BLaER1 treated with 17β-estradiol and CSF1 and Interleukin-3, amounts not matched to agents 10 nM and 100 nM (cell line): ENCODE results near the gene SOS1.

Experiments
- H3K27ac ChIP-seq, 11 experiments: shearing (Covaris generic); formaldehyde crosslinking; 2 replicates each; pipeline ENCODE4 v1.8.1; 2022
- H3K27me3 ChIP-seq, 11 experiments: shearing (Covaris generic); formaldehyde crosslinking; 2 replicates each; pipeline ENCODE4 v1.8.1; 2022
- H3K36me3 ChIP-seq, 11 experiments: shearing (Covaris generic); formaldehyde crosslinking; 2 replicates each; pipeline ENCODE4 v1.8.1; 2022
- H3K4me1 ChIP-seq, 10 experiments: shearing (Covaris generic); formaldehyde crosslinking; 2 replicates each; pipeline ENCODE4 v1.8.1; 2022
- H3K4me2 ChIP-seq, 11 experiments: shearing (Covaris generic); formaldehyde crosslinking; 2 replicates each; pipeline ENCODE4 v1.8.1; 2022
- H3K4me3 ChIP-seq, 10 experiments: shearing (Covaris generic); formaldehyde crosslinking; 2 replicates each; pipeline ENCODE4 v1.8.1; 2022
- H3K9ac ChIP-seq, 11 experiments: shearing (Covaris generic); formaldehyde crosslinking; 2 replicates each; pipeline ENCODE4 v1.8.1; 2022
- H3K9me3 ChIP-seq, 11 experiments: shearing (Covaris generic); formaldehyde crosslinking; replicated peaks in 1 of 11; 2 replicates each; pipeline ENCODE4 v1.8.1; 2022
- H4K20me1 ChIP-seq, 11 experiments: shearing (Covaris generic); formaldehyde crosslinking; 2 replicates each; pipeline ENCODE4 v1.8.1; 2022
- Cebpa-rat ChIP-seq, 11 experiments: shearing (Covaris generic); IDR thresholded peaks; 2 replicates each; pipeline ENCODE4 v1.8.1; 2022

Gene SOS1

GRCh38 chr2:38968021-38968420, 152.8 kb downstream of the SOS1 start:
- Histone ChIP-seq H3K27ac (no peak overlapping the region), H3K27me3 (no peaks in the 10 kb centered on the region), H3K36me3 (no peaks in the 10 kb centered on the region), H3K9me3 (no peaks in the 10 kb centered on the region), H3K4me3 (no peak overlapping the region), H3K4me2 (no peak overlapping the region), H3K4me1 (no peaks in the 10 kb centered on the region), H4K20me1 (no peaks in the 10 kb centered on the region), H3K9ac (no peak overlapping the region)
- TF ChIP-seq Cebpa-rat (IDR thresholded peaks at IDR 0.05): no peak

- Histone ChIP-seq H3K27me3 (no peaks in the 10 kb centered on the region), H3K9me3 (no peaks in the 10 kb centered on the region), H4K20me1 (no peaks in the 10 kb centered on the region), H3K36me3 (no peaks in the 10 kb centered on the region), H3K9ac (no peak overlapping the region), H3K4me2 (no peak overlapping the region), H3K4me1 (peaks cover 3 to 6% (median 4%) of the 10 kb centered on the region in 10 experiments; a peak in 18 of 20 replicates), H3K4me3 (no peak overlapping the region), H3K27ac (no peak overlapping the region)
- TF ChIP-seq Cebpa-rat (IDR thresholded peaks at IDR 0.05): no peak
Observed at GRCh38 chr2:38966678-38967077, 154.2 kb downstream of the SOS1 start.

- Histone ChIP-seq H3K27ac (no peak overlapping the region), H3K4me1 (peaks cover 6 to 11% (median 9%) of the 10 kb centered on the region in 10 experiments; a peak in 18 of 20 replicates), H3K4me3 (no peak overlapping the region), H3K4me2 (no peak overlapping the region), H3K9me3 (peaks cover 0 to 2% (median under 1%) of the 10 kb centered on the region in 11 experiments; a peak in 5 of 22 replicates), H3K9ac (no peak overlapping the region), H3K27me3 (no peaks in the 10 kb centered on the region), H3K36me3 (no peaks in the 10 kb centered on the region), H4K20me1 (no peaks in the 10 kb centered on the region)
- no peak for TF ChIP-seq Cebpa-rat (IDR thresholded peaks at IDR 0.05)
Observed at GRCh38 chr2:38966006-38966405, 154.8 kb downstream of the SOS1 start.

GRCh38 chr2:38960609-38961320, 160.1 kb downstream of the SOS1 start:
- Histone ChIP-seq H3K9ac (no peak overlapping the region), H3K36me3 (no peaks in the 10 kb centered on the region), H3K27me3 (no peaks in the 10 kb centered on the region), H4K20me1 (no peaks in the 10 kb centered on the region), H3K4me3 (no peak overlapping the region), H3K9me3 (peaks cover 15 to 19% (median 18%) of the 10 kb centered on the region in 11 experiments; a peak in 21 of 22 replicates), H3K4me1 (peaks cover 6 to 11% (median 9%) of the 10 kb centered on the region in 10 experiments; a peak in 18 of 20 replicates), H3K4me2 (no peak overlapping the region), H3K27ac (no peak overlapping the region)
- no peak for TF ChIP-seq Cebpa-rat (IDR thresholded peaks at IDR 0.05)

GRCh38 chr2:38959938-38960608, 160.8 kb downstream of the SOS1 start:
- H3K27ac ChIP-seq: no peak overlapping the region
- no peaks in the 10 kb centered on the region for H4K20me1 ChIP-seq
- H3K36me3 ChIP-seq: no peaks in the 10 kb centered on the region
- no peak overlapping the region for H3K9ac ChIP-seq
- peaks cover 6 to 11% (median 9%) of the 10 kb centered on the region in 10 experiments; a peak in 18 of 20 replicates for H3K4me1 ChIP-seq
- H3K9me3 ChIP-seq: peaks cover 15 to 19% (median 18%) of the 10 kb centered on the region in 11 experiments; a peak in 21 of 22 replicates
- no peaks in the 10 kb centered on the region for H3K27me3 ChIP-seq
- TF ChIP-seq Cebpa-rat (IDR thresholded peaks at IDR 0.05): no peak
- no peak overlapping the region for H3K4me2 ChIP-seq
- H3K4me3 ChIP-seq: no peak overlapping the region

GRCh38 chr2:38959466-38959865, 161.4 kb downstream of the SOS1 start:
- Histone ChIP-seq H3K4me2 (no peak overlapping the region), H3K27me3 (no peaks in the 10 kb centered on the region), H3K9me3 (peaks cover 15 to 19% (median 18%) of the 10 kb centered on the region in 11 experiments; a peak in 21 of 22 replicates), H3K9ac (no peak overlapping the region), H3K4me1 (peaks cover 6 to 11% (median 9%) of the 10 kb centered on the region in 10 experiments; a peak in 18 of 20 replicates), H3K27ac (no peak overlapping the region), H4K20me1 (no peaks in the 10 kb centered on the region), H3K4me3 (no peak overlapping the region), H3K36me3 (no peaks in the 10 kb centered on the region)
- TF ChIP-seq Cebpa-rat (IDR thresholded peaks at IDR 0.05): no peak

- TF ChIP-seq Cebpa-rat (IDR thresholded peaks at IDR 0.05): no peak
- Histone ChIP-seq H3K9ac (no peak overlapping the region), H3K4me3 (no peak overlapping the region), H4K20me1 (no peaks in the 10 kb centered on the region), H3K9me3 (peaks cover 15 to 19% (median 18%) of the 10 kb centered on the region in 11 experiments; a peak in 21 of 22 replicates), H3K4me2 (no peak overlapping the region), H3K36me3 (no peaks in the 10 kb centered on the region), H3K27me3 (no peaks in the 10 kb centered on the region), H3K4me1 (peaks cover 6 to 11% (median 9%) of the 10 kb centered on the region in 10 experiments; a peak in 18 of 20 replicates), H3K27ac (no peak overlapping the region)
Observed at GRCh38 chr2:38957972-38958371, 162.9 kb downstream of the SOS1 start.

- Histone ChIP-seq H3K4me1 (peaks cover 0 to 12% (median 0%) of the 10 kb centered on the region in 10 experiments; a peak in 6 of 20 replicates), H3K9me3 (no peaks in the 10 kb centered on the region), H3K4me3 (no peak overlapping the region), H3K27ac (no peak overlapping the region), H3K9ac (no peak overlapping the region), H3K27me3 (no peaks in the 10 kb centered on the region), H3K4me2 (no peak overlapping the region), H3K36me3 (no peaks in the 10 kb centered on the region), H4K20me1 (no peaks in the 10 kb centered on the region)
- TF ChIP-seq Cebpa-rat (IDR thresholded peaks at IDR 0.05): no peak
Observed at GRCh38 chr2:38951766-38952165, 169.1 kb downstream of the SOS1 start.

- Histone ChIP-seq H3K27ac (no peak overlapping the region), H3K36me3 (no peaks in the 10 kb centered on the region), H4K20me1 (no peaks in the 10 kb centered on the region), H3K27me3 (no peaks in the 10 kb centered on the region), H3K4me1 (peaks cover 0 to 12% (median 0%) of the 10 kb centered on the region in 10 experiments; a peak in 6 of 20 replicates), H3K9ac (no peak overlapping the region), H3K9me3 (no peaks in the 10 kb centered on the region), H3K4me3 (no peak overlapping the region), H3K4me2 (peak overlapping the region in 4 of 11 experiments; percentile 3 to 51 (median 43); a peak in 7 of 22 replicates)
- TF ChIP-seq Cebpa-rat (IDR thresholded peaks at IDR 0.05): no peak
Observed at GRCh38 chr2:38948995-38949394, 171.9 kb downstream of the SOS1 start.
